H1 (cell line): ENCODE results near the gene ZRANB1. TPM values are rescaled to one million over a fixed set of nuclear protein-coding genes. Genes with fewer than 3 reads are reported as not detected.

Source experiments
- CTCF ChIA-PET: fragments of 300-600 bp; sonication (Branson Sonifier 250); formaldehyde crosslinking; loops from one replicate; lab custom pipeline; 2021; ENCODE audit not compliant: partially characterized antibody; lab: Charles Lee
- POLR2A ChIA-PET: fragments of 300-600 bp; sonication (Branson Sonifier 250); formaldehyde crosslinking; loops from one replicate; lab custom pipeline; 2021; ENCODE audit warnings: inconsistent platforms; ENCODE audit not compliant: partially characterized antibody; lab: Charles Lee
- DNase-seq, 2 experiments: peaks; one replicate each; pipeline versions ENCODE4 v3.0.0 to v3.0.0-alpha.2; 2010 to 2022; ENCODE audit warnings: low spot score in 2 of 2, low read depth in 1 of 2, mixed read lengths in 1 of 2
- FAIRE-seq: peaks from 2 replicates; lab custom pipeline; 2011; peaks lifted over from hg19 to GRCh38; lab: Jason Lieb, UNC
- H2AFZ ChIP-seq: 2 replicates; pipeline ENCODE4 v1.8.1; 2012; ENCODE audit warnings: low read length, inconsistent platforms
- H2AK5ac ChIP-seq: 2 replicates; pipeline ENCODE4 v1.6.1; 2013; ENCODE audit warnings: low read depth, low read length
- H2BK120ac ChIP-seq: replicated peaks from 2 replicates; pipeline ENCODE3; 2013; ENCODE audit warnings: low read depth, low read length, inconsistent platforms
- H2BK12ac ChIP-seq: 2 replicates; pipeline ENCODE4 v1.6.1; 2013; ENCODE audit warnings: low read depth, low read length
- H2BK15ac ChIP-seq: 2 replicates; pipeline ENCODE4 v1.6.1; 2013; ENCODE audit warnings: low read length
- H2BK20ac ChIP-seq: 2 replicates; pipeline ENCODE4 v1.6.1; 2013; ENCODE audit warnings: low read length
- H2BK5ac ChIP-seq: 2 replicates; pipeline ENCODE4 v1.6.1; 2013; ENCODE audit warnings: low read depth, low read length
- H3K14ac ChIP-seq: 2 replicates; pipeline ENCODE4 v1.6.1; 2013; ENCODE audit warnings: inconsistent platforms; ENCODE audit not compliant: insufficient read length
- H3K18ac ChIP-seq: 2 replicates; pipeline ENCODE4 v1.6.1; 2013; ENCODE audit warnings: low read length; ENCODE audit errors: extremely low read depth
- H3K23ac ChIP-seq: 2 replicates; pipeline ENCODE4 v1.6.1; 2013; ENCODE audit warnings: inconsistent platforms; ENCODE audit not compliant: insufficient read length
- H3K23me2 ChIP-seq: 2 replicates; pipeline ENCODE4 v1.6.1; 2013; ENCODE audit warnings: low read depth, low read length
- H3K27ac ChIP-seq: 2 replicates; pipeline ENCODE4 v1.6.1; 2011; ENCODE audit warnings: low read depth, low read length, inconsistent platforms
- H3K27me3 ChIP-seq, 4 experiments: replicated peaks in 1 of 4; 1 replicate in 1 of 4; 2 replicates in 3 of 4; pipeline versions ENCODE4 v1.6.1 to v1.8.1; 2011 to 2013; ENCODE audit warnings: low read length in 3 of 4, mild to moderate bottlenecking in 3 of 4, inconsistent platforms in 2 of 4, mixed read lengths in 2 of 4, moderate library complexity in 1 of 4; ENCODE audit not compliant: control insufficient read depth in 3 of 4, insufficient read depth in 3 of 4; ENCODE audit errors: extremely low read depth in 1 of 4
- H3K36me3 ChIP-seq, 4 experiments: 2 replicates each; pipeline versions ENCODE4 v1.6.1 to v1.8.1; 2011 to 2013; ENCODE audit warnings: mild to moderate bottlenecking in 4 of 4, low read length in 3 of 4, moderate library complexity in 2 of 4, control low read depth in 1 of 4, inconsistent platforms in 1 of 4; ENCODE audit not compliant: insufficient read depth in 4 of 4, control insufficient read depth in 2 of 4
- H3K4ac ChIP-seq: replicated peaks from 2 replicates; pipeline ENCODE3; 2013; ENCODE audit warnings: low read length, low read depth, mixed read lengths, inconsistent platforms; ENCODE audit not compliant: insufficient read length
- H3K4me1 ChIP-seq, 4 experiments: replicated peaks in 1 of 4; 1 replicate in 1 of 4; 2 replicates in 3 of 4; pipeline versions ENCODE4 v1.6.1 to v1.8.1; 2011 to 2013; ENCODE audit warnings: low read length in 3 of 4, inconsistent platforms in 2 of 4, mixed read lengths in 1 of 4; ENCODE audit not compliant: insufficient read depth in 4 of 4, control insufficient read depth in 3 of 4
- H3K4me2 ChIP-seq, 2 experiments: 2 replicates each; pipeline versions ENCODE4 v1.6.1 to v1.8.1; 2011 to 2013; ENCODE audit warnings: low read depth in 2 of 2, low read length in 2 of 2, control low read depth in 1 of 2, inconsistent platforms in 1 of 2, mild to moderate bottlenecking in 1 of 2; ENCODE audit not compliant: insufficient read depth in 1 of 2
- H3K4me3 ChIP-seq, 4 experiments: fragments of 200-600, 300-600 bp in 1 of 4; sonication (generic), shearing (Covaris generic), sonication (Bioruptor Twin) in 1 of 4; 2 replicates each; pipeline versions ENCODE4 v1.5.1 to v1.8.1; 2011 to 2016; ENCODE audit warnings: low read length in 4 of 4, low read depth in 3 of 4, control low read depth in 2 of 4, inconsistent platforms in 2 of 4, mild to moderate bottlenecking in 2 of 4, mixed read lengths in 1 of 4, moderate library complexity in 1 of 4; ENCODE audit not compliant: insufficient read depth in 2 of 4; ENCODE audit errors: extremely low read depth in 1 of 4
- H3K56ac ChIP-seq: replicated peaks from 2 replicates; pipeline ENCODE3; 2013; ENCODE audit warnings: low read depth, mild to moderate bottlenecking, mixed read lengths, low read length, inconsistent platforms; ENCODE audit not compliant: insufficient read length
- H3K79me1 ChIP-seq: 2 replicates; pipeline ENCODE4 v1.6.1; 2013; ENCODE audit warnings: low read depth, low read length, control low read depth
- H3K79me2 ChIP-seq, 2 experiments: 2 replicates each; pipeline versions ENCODE4 v1.6.1 to v1.8.1; 2012 to 2013; ENCODE audit warnings: low read length in 2 of 2, mild to moderate bottlenecking in 2 of 2, inconsistent platforms in 1 of 2; ENCODE audit not compliant: insufficient read depth in 2 of 2, control insufficient read depth in 1 of 2
- H3K9ac ChIP-seq, 4 experiments: replicated peaks in 1 of 4; 1 replicate in 1 of 4; 2 replicates in 3 of 4; pipeline versions ENCODE4 v1.6.1 to v1.8.1; 2011 to 2013; ENCODE audit warnings: low read depth in 3 of 4, low read length in 3 of 4, control low read depth in 2 of 4, mild to moderate bottlenecking in 2 of 4, moderate library complexity in 2 of 4, inconsistent platforms in 1 of 4; ENCODE audit errors: extremely low read depth in 1 of 4
- H3K9me3 ChIP-seq, 2 experiments: 2 replicates each; pipeline versions ENCODE4 v1.6.1 to v1.8.1; 2012 to 2013; ENCODE audit warnings: mild to moderate bottlenecking in 2 of 2, moderate library complexity in 2 of 2, control low read depth in 1 of 2, inconsistent platforms in 1 of 2, low read depth in 1 of 2, low read length in 1 of 2, mixed read lengths in 1 of 2; ENCODE audit not compliant: insufficient read depth in 2 of 2
- H4K20me1 ChIP-seq, 2 experiments: replicated peaks in 1 of 2; 2 replicates each; pipeline versions ENCODE3 to v1.8.1; 2011 to 2013; ENCODE audit warnings: inconsistent platforms in 2 of 2, low read length in 2 of 2, mild to moderate bottlenecking in 1 of 2; ENCODE audit not compliant: insufficient read depth in 2 of 2, control insufficient read depth in 1 of 2
- H4K5ac ChIP-seq: 2 replicates; pipeline ENCODE4 v1.6.1; 2013; ENCODE audit warnings: low read length, low read depth, mixed read lengths, inconsistent platforms; ENCODE audit not compliant: insufficient read length
- H4K8ac ChIP-seq: 2 replicates; pipeline ENCODE4 v1.8.0; 2013; ENCODE audit warnings: mild to moderate bottlenecking, moderate library complexity, low read length, inconsistent platforms; ENCODE audit not compliant: insufficient read depth; ENCODE audit errors: extremely low read depth
- H4K91ac ChIP-seq: replicated peaks from 2 replicates; pipeline ENCODE3; 2013; ENCODE audit warnings: low read length, mixed read lengths, inconsistent platforms; ENCODE audit not compliant: insufficient read length
- BRCA1 ChIP-seq: IDR thresholded peaks from 2 replicates; pipeline ENCODE4 v1.6.1; 2012; ENCODE audit warnings: low read depth, low read length, improper control_type of control experiment
- EGR1 ChIP-seq: IDR thresholded peaks from 2 replicates; pipeline ENCODE4 v1.6.1; 2011; ENCODE audit warnings: low read depth, low read length, borderline replicate concordance
- GABPA ChIP-seq: IDR thresholded peaks from 2 replicates; pipeline ENCODE4 v1.6.1; 2011; ENCODE audit warnings: mild to moderate bottlenecking, low read length, moderate library complexity, borderline replicate concordance; ENCODE audit not compliant: insufficient read depth
- MAX ChIP-seq: IDR thresholded peaks from 2 replicates; pipeline ENCODE4 v1.6.1; 2012; ENCODE audit warnings: inconsistent platforms
- SP1 ChIP-seq: IDR thresholded peaks from 2 replicates; pipeline ENCODE4 v1.6.1; 2011; ENCODE audit warnings: low read depth, low read length
- WGBS, 2 experiments: shearing (Covaris generic) in 1 of 2; methylation state at CpG; one replicate each; pipeline versions ENCODE4 v1.1.6 to v1.1.7; 2013 to 2015; ENCODE audit warnings: low lambda C conversion rate in 2 of 2, mixed read lengths in 2 of 2, inconsistent platforms in 1 of 2, low coverage in 1 of 2, missing lambda C conversion rate in 1 of 2; ENCODE audit not compliant: insufficient replicate concordance in 2 of 2, insufficient coverage in 1 of 2, insufficient read length in 1 of 2; ENCODE audit errors: extremely low coverage in 1 of 2, missing lambda C conversion rate in 1 of 2; 5-methylcytosine and 5-hydroxymethylcytosine counted together
- polyA plus RNA-seq, 7 experiments: library from polyadenylated mRNA; depleted of rRNA in 3 of 7; stranded (reverse) in 5 of 7; unstranded in 2 of 7; fragments of >200 nt in 5 of 7; fragments of 200-250 nt in 2 of 7; gene quantifications; 1 replicate in 5 of 7; 2 replicates in 1 of 7; 4 replicates in 1 of 7; pipeline versions ENCODE4 v1.2.1 to v1.2.3, GENCODE V29; 2011 to 2013; ENCODE audit warnings: missing spikeins in 2 of 7, mixed read lengths in 2 of 7
- total RNA-seq: library from RNA; stranded (reverse); fragmentation: NEBNext Ultra II Directional; extraction: Animal tissue kit (Norgen Biotek cat#: 25700); gene quantifications from 2 replicates; pipeline ENCODE4 v1.2.1, GENCODE V29; 2021

Gene ZRANB1
- total and polyA plus RNA-seq, 2 of the 8 experiments (the other 6 are each of a cell fraction or from before 2014, with no cell fraction given) = 6.1 to 19.9 TPM

GRCh38 chr10:124918906-124919305 lies 23.0 kb upstream of the ZRANB1 start:
- 94% methylated on average over 3 of the region's 3 CpGs; no CpG with 5 or more reads in 1 of the 2 experiments for WGBS, 2 experiments
- DNase-seq (no peak), FAIRE-seq (no peak)
- H3K27ac ChIP-seq = no peak overlapping the region
- peak overlapping the region in 3 of 4 experiments; percentile 98 to 100 (median 99); a peak in 3 of 8 replicates for H3K4me3 ChIP-seq
- H2BK12ac ChIP-seq = no peak overlapping the region
- H4K8ac ChIP-seq = no peak overlapping the region
- H2BK15ac ChIP-seq = no peak overlapping the region
- H3K23ac ChIP-seq = no peak overlapping the region
- ChIA-PET POLR2A (interaction anchor here (0.6 to 2.0 kb wide), 2 partner anchors 21 to 135 kb away, joined by 3 to 8 read pairs; no protein-coding TSS in a partner anchor), CTCF (interaction anchor here (0.7 to 0.8 kb wide), 2 partner anchors 81 to 188 kb away, joined by 3 read pairs; no protein-coding TSS in a partner anchor)
- H4K91ac ChIP-seq = no peak overlapping the region
- no peaks in the 10 kb centered on the region for H3K9me3 ChIP-seq
- H3K9ac ChIP-seq = no peak overlapping the region; a peak in 2 of 7 replicates
- H3K18ac ChIP-seq = no peak overlapping the region
- H3K36me3 ChIP-seq = peaks cover 0 to 6% (median 0%) of the 10 kb centered on the region in 4 experiments; a peak in 1 of 8 replicates
- no peak overlapping the region for H2BK5ac ChIP-seq
- H4K5ac ChIP-seq = no peak overlapping the region
- H3K23me2 ChIP-seq = peaks cover 7% of the 10 kb centered on the region; the same call in 1 of the 2 replicates
- H4K20me1 ChIP-seq = peaks cover 9 to 19% of the 10 kb centered on the region in 2 experiments
- no peak overlapping the region for H3K56ac ChIP-seq
- H3K27me3 ChIP-seq = no peaks in the 10 kb centered on the region
- H2BK20ac ChIP-seq = no peak overlapping the region
- H3K4ac ChIP-seq = no peak overlapping the region
- no peaks in the 10 kb centered on the region; the same call in 1 of the 2 replicates for H3K79me1 ChIP-seq
- no peak overlapping the region for H2AK5ac ChIP-seq
- H3K14ac ChIP-seq = no peak overlapping the region
- H2BK120ac ChIP-seq = no peak overlapping the region
- no peak overlapping the region for H2AFZ ChIP-seq
- no peaks in the 10 kb centered on the region for H3K4me1 ChIP-seq
- H3K79me2 ChIP-seq = peaks cover 46 to 70% of the 10 kb centered on the region in 2 experiments
- H3K4me2 ChIP-seq = peak overlapping the region; percentile 64 to 87; a peak in 3 of 4 replicates
- TF ChIP-seq SP1 (no peak), MAX (no peak), EGR1 (no peak), GABPA (no peak), BRCA1 (no peak)
